HCT116 (cell line): Measurements from ENCODE around the gene TCF12.

Experiments used
- CBX3 ChIP-seq: IDR thresholded peaks from 2 replicates; pipeline ENCODE4 v1.6.1; 2012; ENCODE audit warnings: low read depth
- EGR1 ChIP-seq: IDR thresholded peaks from 2 replicates; pipeline ENCODE4 v1.6.1; 2012; ENCODE audit warnings: low read depth
- EZH2phosphoT487 ChIP-seq: fragments of 200-600 bp; IDR thresholded peaks from 2 replicates; pipeline ENCODE4 v1.6.1; 2018; ENCODE audit warnings: antibody characterized with exemption, borderline replicate concordance
- POLR2A ChIP-seq: IDR thresholded peaks from 2 replicates; pipeline ENCODE4 v1.7.0; 2011; ENCODE audit warnings: borderline replicate concordance; ENCODE audit not compliant: insufficient read depth, insufficient read length; ENCODE audit errors: extremely low read depth
- SRF ChIP-seq: IDR thresholded peaks from 2 replicates; pipeline ENCODE4 v1.6.1; 2012; ENCODE audit warnings: low read depth
- TF ChIP-seq, protein P1 (sequence below), 3 experiments: fragments of 200-600 bp in 1 of 3; sonication (generic) in 1 of 3; IDR thresholded peaks in 2 of 3; conservative IDR thresholded peaks in 1 of 3; 2 replicates each; pipeline ENCODE4 v1.5.1; 2012 to 2017; ENCODE audit warnings: low read depth in 2 of 3, low read length in 2 of 3, antibody characterized with exemption in 1 of 3, borderline replicate concordance in 1 of 3, control low read depth in 1 of 3, mild to moderate bottlenecking in 1 of 3, mixed read lengths in 1 of 3, mixed run types in 1 of 3, moderate library complexity in 1 of 3; ENCODE audit not compliant: insufficient read depth in 1 of 3

DNA sequence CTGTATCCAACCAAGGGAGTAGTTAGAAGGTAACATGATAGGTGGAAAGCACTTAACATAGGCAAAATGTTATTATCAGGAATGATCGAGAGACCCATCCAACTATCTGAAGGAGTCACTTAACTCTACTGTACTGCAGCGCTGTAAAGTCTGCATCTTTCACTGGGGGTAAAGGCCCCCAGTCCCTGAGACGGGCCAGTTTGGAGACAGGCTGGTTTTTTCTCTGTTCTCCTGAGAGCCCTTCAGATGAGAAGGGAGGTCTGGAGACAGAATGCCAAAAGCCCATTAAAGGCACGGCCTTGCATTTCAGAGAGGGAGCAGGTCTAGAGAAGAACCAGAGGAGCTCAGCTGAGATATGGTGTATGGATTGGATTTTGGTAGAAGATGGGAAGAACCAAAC is 386.6 kb downstream of the TCF12 start:
- TF ChIP-seq, protein P1, sequence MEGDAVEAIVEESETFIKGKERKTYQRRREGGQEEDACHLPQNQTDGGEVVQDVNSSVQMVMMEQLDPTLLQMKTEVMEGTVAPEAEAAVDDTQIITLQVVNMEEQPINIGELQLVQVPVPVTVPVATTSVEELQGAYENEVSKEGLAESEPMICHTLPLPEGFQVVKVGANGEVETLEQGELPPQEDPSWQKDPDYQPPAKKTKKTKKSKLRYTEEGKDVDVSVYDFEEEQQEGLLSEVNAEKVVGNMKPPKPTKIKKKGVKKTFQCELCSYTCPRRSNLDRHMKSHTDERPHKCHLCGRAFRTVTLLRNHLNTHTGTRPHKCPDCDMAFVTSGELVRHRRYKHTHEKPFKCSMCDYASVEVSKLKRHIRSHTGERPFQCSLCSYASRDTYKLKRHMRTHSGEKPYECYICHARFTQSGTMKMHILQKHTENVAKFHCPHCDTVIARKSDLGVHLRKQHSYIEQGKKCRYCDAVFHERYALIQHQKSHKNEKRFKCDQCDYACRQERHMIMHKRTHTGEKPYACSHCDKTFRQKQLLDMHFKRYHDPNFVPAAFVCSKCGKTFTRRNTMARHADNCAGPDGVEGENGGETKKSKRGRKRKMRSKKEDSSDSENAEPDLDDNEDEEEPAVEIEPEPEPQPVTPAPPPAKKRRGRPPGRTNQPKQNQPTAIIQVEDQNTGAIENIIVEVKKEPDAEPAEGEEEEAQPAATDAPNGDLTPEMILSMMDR (IDR thresholded peaks at IDR 0.05 in 2 of 3, conservative IDR thresholded peaks at IDR 0.05 in 1 of 3; ENCODE audit: borderline replicate concordance in 1 of 3, insufficient read depth in 1 of 3, low read depth in 2 of 3, low read length in 2 of 3), result no peak
- TF ChIP-seq EZH2phosphoT487, result no peak
- TF ChIP-seq POLR2A, result no peak
- no peak for TF ChIP-seq EGR1
- TF ChIP-seq SRF, result no peak
- no peak for TF ChIP-seq CBX3
